ENCODE data around the gene LDLRAD3. TPM values are rescaled to one million over a fixed set of nuclear protein-coding genes. Genes with fewer than 3 reads are reported as not detected.
A peak's percentile ranks its signal among the peaks of the same experiment; 100 is the strongest.

The LDLRAD3 gene
- total RNA-seq, 4 donors from 2014 or later = 39.7 to 50.9 (median 46.0) TPM

GRCh38 chr11:36056160-36056751 lies 112.4 kb downstream of the LDLRAD3 start:
- Histone ChIP-seq H3K4me1 (no peaks in the 10 kb centered on the region), H3K27me3 (no peaks in the 10 kb centered on the region), H3K36me3 (peaks cover 3% of the 10 kb centered on the region), H3K4me3 (no peak overlapping the region), H3K9me3 (no peaks in the 10 kb centered on the region), H3K27ac (no peak overlapping the region)
- WGBS = 88% methylated on average over 8 of the region's 8 CpGs
- TF ChIP-seq POLR2AphosphoS5 (IDR thresholded peaks at IDR 0.05) (no peak), CTCF (IDR thresholded peaks at IDR 0.05) (peak; percentile 15 to 19)
- no peak for DNase-seq (ENCODE audit: low spot score in 2 of 2)

- DNase-seq (ENCODE audit: low spot score in 2 of 2) = no peak
- no peak overlapping the region for H3K27ac ChIP-seq
- no peaks in the 10 kb centered on the region for H3K9me3 ChIP-seq
- peaks cover 3% of the 10 kb centered on the region for H3K36me3 ChIP-seq
- TF ChIP-seq CTCF (IDR thresholded peaks at IDR 0.05) (no peak), EP300 (IDR thresholded peaks at IDR 0.05) (no peak), POLR2A (IDR thresholded peaks at IDR 0.05) (no peak), POLR2AphosphoS5 (IDR thresholded peaks at IDR 0.05) (no peak)
- WGBS = 81% methylated on average over 9 of the region's 9 CpGs
- H3K27me3 ChIP-seq = no peaks in the 10 kb centered on the region
- no peaks in the 10 kb centered on the region for H3K4me1 ChIP-seq
- no peak overlapping the region for H3K4me3 ChIP-seq
Observed at GRCh38 chr11:36057379-36058042, 113.6 kb downstream of the LDLRAD3 start.

GRCh38 chr11:36059660-36060059 lies 115.8 kb downstream of the LDLRAD3 start:
- Histone ChIP-seq H3K36me3 (peaks cover 3% of the 10 kb centered on the region), H3K9me3 (no peaks in the 10 kb centered on the region), H3K27ac (no peak overlapping the region), H3K27me3 (no peaks in the 10 kb centered on the region), H3K4me3 (no peak overlapping the region), H3K4me1 (peaks cover 3% of the 10 kb centered on the region)
- DNase-seq (ENCODE audit: low spot score in 2 of 2) = no peak
- TF ChIP-seq POLR2A (IDR thresholded peaks at IDR 0.05) (no peak), CTCF (IDR thresholded peaks at IDR 0.05) (no peak), EP300 (IDR thresholded peaks at IDR 0.05) (no peak), POLR2AphosphoS5 (IDR thresholded peaks at IDR 0.05) (no peak)
- 100% methylated on average over 4 of the region's 4 CpGs for WGBS

- Histone ChIP-seq H3K4me3 (no peak overlapping the region), H3K4me1 (peaks cover 3% of the 10 kb centered on the region), H3K36me3 (peaks cover 3% of the 10 kb centered on the region), H3K27me3 (no peaks in the 10 kb centered on the region), H3K9me3 (no peaks in the 10 kb centered on the region), H3K27ac (no peak overlapping the region)
- no peak for DNase-seq (ENCODE audit: low spot score in 2 of 2)
- TF ChIP-seq EP300 (IDR thresholded peaks at IDR 0.05) (no peak), CTCF (IDR thresholded peaks at IDR 0.05) (no peak), POLR2A (IDR thresholded peaks at IDR 0.05) (no peak), POLR2AphosphoS5 (IDR thresholded peaks at IDR 0.05) (no peak)
- WGBS = 86% methylated on average over 7 of the region's 7 CpGs
Observed at GRCh38 chr11:36060926-36061325, 117.1 kb downstream of the LDLRAD3 start.

GRCh38 chr11:36061471-36061870 lies 117.6 kb downstream of the LDLRAD3 start:
- 81% methylated on average over 2 of the region's 2 CpGs for WGBS
- H3K36me3 ChIP-seq = peaks cover 3% of the 10 kb centered on the region
- no peak for TF ChIP-seq POLR2AphosphoS5 (IDR thresholded peaks at IDR 0.05)
- no peak for TF ChIP-seq CTCF (IDR thresholded peaks at IDR 0.05)
- TF ChIP-seq POLR2A (IDR thresholded peaks at IDR 0.05) = no peak
- TF ChIP-seq EP300 (IDR thresholded peaks at IDR 0.05) = no peak
- H3K9me3 ChIP-seq = no peaks in the 10 kb centered on the region
- no peak for DNase-seq (ENCODE audit: low spot score in 2 of 2)
- peaks cover 3% of the 10 kb centered on the region for H3K4me1 ChIP-seq
- H3K27me3 ChIP-seq = no peaks in the 10 kb centered on the region
- no peak overlapping the region for H3K27ac ChIP-seq
- no peak overlapping the region for H3K4me3 ChIP-seq

All from suprapubic skin (tissue), 4 donors.